Kidney tubule cell (primary cell): Measurements from ENCODE around the gene TMEM43.
A peak's percentile ranks its signal among the peaks of the same experiment; 100 is the strongest.

Experiments
- DNase-seq: peaks from one replicate; pipeline ENCODE4 v3.0.0-alpha.2; 2018; ENCODE audit warnings: low spot score

TMEM43 gene

DNA sequence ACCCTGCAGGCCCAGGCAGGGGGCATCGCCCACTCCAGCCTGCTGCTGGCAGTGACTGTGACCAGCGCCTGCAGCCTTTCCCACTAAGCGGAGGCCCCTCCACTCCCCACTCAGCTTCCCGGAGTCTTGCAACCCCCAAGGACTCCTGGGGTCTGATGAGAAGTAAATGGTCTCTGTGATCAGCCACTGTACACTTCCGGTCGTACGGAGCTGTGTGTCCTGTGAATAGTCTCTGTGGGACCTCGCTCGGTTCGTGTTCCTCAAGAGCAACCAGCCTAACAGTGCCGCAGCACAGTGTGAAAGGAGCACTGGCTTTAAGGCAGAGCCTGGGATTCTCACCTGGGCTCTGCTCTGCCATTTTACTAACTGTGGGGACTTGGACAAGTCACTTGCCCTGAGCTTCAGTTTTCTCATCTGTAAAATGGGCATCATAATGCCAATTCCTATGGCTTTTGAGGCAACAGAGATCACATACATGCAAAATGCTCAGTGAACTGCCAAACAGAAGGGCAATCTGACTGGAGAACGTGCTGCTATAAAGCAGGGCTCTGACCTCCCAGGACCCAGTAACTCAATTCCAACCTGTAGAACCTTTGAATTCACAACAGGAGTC, 26.7 kb downstream of the TMEM43 start:
- DNase-seq, result no peak

DNA sequence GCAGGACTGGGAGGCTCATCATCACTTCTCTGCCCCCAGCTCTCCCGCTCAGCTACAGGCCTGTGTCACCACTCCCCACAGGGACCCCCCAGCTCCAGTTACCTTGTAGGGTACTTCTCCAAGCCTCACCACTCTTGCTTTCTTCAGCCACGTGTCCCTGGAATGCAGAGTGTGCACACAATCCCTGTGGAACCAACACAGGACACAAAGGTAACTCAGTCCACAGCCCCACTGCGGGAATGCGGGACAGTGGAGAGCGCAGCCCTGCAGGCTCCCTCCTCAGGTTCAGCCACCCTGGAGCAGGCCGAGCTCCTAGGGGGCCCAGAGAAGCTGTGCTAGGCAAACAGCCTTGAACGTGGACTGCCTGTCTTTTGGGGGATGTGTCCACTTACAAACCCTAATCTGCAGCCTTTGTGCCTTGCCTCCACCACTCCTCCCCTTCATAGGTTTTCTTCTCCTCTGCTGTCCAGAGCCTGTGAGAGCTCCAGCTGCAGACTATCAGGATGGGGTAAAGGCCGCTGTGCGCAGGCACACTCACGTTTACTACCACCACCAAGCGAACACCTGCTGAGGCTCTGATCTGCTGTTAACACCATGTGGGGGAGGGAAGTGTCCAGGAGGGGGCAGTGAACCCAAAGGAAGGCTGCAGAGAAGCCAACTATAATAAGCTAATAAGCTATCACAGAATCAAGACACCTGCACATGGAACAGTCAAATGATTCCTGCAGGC, 27.5 kb downstream of the TMEM43 start:
- no peak for DNase-seq

DNA sequence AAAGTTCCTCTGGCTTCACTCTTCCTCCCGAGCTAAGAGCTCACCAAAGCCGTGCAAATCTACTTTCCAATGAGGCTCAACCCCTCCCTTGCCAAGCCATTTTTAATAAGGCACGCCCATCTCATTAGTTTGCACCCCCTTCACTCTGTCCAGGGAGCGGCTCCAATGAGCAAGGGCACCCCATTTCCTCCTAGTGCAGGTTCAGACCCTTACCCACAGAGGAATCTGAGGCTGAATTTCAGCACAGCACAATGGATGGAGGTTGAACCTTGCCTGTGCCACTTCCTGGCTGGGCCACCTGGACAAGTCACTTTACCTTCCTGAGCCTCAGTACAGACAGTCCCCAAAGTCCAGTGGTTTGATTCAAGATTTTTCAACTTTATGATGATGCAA, 28.1 kb downstream of the TMEM43 start:
- no peak for DNase-seq

DNA sequence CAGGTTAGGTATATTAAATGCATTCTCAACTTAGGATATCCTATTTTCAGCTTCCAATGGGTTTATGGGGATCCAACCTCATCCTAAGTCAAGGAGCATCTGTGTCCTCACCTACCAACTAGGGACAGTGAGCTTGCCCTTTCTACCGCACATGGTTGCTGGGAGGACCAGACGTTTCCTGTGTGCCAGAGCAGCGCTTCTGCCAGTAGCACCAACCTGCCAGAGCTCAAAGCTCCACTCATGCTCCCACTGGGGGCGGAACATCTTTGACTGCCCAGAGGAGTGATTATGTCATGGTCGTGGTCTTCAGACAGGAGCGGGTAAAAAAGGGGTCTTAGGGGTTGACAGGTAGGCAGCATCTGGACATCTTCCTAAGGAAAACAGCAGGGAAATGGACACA, 28.8 kb downstream of the TMEM43 start:
- DNase-seq, result no peak

DNA sequence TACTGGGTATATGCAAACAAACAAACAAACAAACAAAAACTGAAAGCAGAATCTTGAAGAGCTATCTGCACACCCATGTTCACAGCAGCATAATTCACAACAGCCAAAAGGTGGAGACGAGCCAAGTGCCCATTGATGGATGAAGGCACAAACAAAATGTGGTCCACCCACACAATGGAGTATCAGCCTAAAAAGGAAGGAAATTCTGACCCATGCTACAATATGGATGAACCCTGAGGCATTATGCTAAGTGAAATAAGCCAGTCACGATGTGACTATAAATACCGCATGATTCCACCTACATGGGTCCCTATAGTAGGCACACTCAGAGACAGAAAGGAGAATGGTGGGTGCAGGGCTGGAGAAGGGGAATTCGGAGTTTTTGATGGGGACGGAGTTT, 29.4 kb downstream of the TMEM43 start:
- DNase-seq, result no peak

DNA sequence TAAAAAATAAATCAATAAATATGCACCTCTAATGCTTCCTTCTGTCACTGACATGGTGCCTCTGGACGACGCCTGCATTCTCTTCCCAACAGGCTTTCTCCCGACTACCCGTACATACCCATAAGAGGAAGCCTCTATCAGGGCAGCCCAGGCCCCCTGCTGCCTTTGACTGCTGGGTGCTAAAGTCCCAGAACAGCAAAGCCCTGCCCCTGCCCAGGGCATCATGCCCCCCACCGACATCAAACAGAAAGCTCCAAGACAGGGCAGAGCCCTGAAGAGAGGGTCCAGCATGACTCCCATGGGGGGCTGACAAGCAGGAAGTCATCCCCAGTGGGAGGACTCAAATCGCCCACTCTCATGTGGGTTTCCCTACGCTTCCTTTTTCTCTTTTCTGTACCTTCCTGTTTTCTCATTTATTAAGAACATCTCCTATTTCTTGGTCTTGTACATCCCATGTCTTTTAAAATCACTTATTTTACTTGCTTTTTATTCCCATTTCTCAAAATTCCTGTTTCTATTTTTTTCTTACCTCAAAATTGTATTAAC, 30.1 kb downstream of the TMEM43 start:
- DNase-seq, result no peak

DNA sequence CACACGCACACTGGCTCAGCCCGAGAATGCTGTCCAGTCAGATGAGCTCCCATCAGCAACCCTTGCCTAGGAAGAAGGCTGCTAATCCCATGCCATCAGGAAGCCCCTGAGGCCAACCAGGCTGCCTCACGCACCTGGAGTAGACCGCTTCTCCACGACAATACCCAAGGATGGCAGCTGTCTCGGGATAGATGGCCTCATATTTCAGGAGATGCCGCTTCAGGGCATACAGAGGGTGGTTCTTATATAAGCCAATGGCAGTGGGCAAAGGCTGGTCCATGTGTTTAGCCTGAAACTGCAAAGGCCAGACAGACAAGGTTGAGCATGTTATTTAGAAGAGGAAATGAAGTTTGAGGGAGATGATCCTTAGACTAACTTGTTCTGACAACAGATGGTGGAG, 31.3 kb downstream of the TMEM43 start:
- DNase-seq, result no peak

DNA sequence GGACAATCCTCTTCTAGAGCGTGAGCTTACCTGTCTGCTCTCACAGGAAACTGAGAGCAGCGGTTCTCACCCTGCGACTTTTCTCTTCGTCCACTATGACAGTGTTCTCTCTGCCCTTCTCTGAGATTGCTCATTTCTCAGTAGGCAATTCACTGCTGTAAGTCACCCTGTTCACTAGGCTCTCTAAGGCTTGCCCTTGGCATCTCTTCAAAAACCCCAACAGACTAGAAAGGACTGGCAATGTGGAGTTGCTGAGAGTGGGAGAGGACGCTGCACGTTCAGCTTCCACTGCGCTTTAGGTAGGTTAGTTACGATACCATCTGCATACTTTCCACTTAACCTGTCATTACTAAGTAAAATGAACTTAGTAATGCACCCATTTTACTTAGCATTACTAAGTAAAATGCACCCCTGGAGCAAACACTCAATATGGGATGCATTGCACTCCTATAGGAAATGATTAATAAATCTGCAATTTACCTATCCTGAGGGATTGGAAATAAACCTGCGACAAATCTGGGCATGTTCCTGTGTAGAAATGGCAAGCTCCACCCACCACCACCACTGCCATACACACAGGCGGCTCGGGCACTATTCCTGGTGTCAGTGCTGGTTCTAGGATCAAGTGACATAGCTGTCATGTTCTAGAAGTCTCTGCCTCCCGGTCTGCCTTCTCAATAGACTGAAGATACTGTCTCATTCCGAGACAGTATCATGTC, 32.1 kb downstream of the TMEM43 start:
- no peak for DNase-seq

DNA sequence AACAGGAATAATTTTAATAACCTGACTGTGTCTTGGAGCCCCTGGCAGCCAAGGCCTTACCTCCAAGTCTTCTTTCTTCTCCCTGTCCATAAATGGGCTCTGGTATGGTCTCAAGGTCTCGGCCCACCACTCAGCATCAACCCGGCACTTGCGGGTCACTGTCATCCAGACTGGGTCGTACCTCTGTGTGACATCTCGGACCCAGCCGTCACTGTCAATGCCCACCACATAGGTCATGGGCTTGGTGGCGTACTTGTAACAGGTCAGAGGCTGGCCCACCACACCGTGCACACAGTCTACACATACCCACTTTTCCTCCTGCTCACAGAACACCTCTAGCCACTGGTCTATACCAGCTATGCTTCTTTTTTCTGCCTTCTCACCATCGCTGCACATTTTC, 33.1 kb downstream of the TMEM43 start:
- DNase-seq, result no peak

DNA sequence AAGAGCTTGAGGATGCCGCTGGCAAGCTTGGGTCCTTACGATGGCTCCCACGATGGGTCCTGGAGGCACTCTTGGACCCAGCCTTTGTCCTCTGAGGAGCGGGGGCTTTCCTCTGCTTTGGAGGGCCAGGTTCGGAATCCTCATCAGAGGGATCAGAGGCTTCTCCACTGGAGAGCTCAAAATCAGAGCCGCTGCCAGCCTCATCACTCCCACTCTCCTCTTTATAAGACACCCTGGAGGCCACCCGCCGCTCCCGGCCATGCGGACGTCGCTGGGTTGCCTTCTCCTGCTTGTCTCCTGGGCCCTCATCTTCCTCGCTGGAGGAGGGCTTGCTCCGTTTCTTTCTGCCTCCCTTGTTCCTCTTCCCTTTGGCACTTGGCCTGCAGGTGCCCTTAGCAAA, 33.5 kb downstream of the TMEM43 start:
- no peak for DNase-seq

DNA sequence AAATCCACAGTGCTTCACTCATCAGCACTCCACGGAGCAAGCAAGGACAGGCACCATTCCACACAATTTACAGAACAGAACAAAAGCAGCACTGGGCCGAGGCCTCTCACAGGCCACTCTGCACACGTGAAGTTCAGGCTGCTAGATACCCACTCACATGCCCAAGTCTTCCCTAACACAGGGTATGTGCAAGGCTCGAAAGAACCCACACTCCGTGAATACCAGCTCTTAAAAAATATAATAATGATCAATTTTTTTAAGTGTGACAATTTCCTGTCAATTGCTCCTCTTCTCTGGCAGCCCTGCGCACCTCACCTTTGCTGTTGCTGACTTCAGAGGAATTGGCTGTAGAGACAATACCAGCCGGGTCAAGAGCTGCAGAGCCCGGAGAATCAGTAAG, 34.6 kb downstream of the TMEM43 start:
- no peak for DNase-seq

DNA sequence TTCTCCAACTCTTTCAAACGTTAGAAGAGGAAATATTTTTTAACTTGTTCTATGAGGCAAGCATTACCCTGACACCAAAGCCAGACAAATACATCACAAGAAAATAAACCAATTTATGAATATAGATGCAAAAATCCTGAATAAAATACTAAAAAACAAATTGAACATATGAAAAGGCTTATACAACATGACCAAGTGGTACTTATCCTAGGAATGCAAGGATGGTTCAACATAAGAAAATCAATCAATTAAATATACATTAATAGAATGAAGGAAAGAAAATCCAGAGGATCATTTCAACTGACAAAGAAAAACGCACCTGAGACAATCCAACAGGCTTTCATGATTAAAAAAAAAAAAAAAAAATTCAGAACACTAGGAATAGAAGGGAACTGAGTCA, 36.4 kb downstream of the TMEM43 start:
- no peak for DNase-seq

DNA sequence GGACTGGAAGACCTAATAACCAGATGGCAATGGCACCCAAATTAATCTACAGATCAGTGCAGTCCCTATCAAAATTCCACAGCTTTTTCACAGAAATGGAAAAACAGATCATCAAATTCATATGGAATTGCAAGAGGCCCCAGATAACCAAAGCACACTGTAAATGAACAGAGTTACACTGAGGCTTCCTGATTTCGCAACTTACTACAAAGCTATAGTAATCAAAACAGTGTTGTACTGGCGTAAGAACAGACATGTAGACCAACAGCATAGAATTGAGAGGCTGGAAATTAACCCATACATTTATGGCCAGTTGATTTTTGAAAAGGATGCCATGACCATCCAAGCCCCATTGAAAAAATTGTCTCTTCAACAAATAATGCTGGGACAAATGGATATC, 37.3 kb downstream of the TMEM43 start:
- DNase-seq, result no peak

DNA sequence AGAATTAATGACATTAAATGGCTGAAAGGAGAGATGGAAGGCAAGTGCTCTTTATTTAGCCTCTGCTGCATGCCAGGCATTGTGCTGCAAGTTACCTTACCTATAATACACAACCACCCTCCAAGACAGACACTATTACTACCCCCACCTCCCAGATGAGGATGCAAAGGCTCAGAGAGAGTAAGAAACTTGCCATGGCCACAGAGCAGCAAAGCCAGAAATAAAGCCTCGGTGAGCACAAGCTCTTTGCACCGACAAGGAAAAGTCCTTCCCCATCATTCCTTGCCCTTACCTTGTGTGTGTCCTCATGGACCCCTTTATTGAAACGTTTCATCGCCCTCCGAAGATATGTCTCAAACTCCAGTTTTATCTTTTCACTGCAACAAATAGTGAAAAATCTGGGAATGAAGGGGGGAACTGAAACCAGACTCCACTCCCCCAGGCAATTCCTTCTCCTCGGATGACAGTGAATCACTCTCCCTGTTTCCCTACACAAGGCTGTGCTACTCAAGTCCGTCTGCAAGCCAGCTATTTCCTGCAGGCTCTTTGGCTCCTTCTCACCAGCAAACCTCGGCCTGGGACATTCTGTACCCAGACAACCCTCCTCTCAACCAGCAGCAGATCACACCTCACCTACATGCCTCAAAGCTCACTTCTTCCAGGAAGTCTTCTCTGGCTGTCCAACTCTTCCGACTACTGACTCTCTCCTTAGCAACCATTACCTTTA, 42.2 kb downstream of the TMEM43 start:
- DNase-seq, result no peak

DNA sequence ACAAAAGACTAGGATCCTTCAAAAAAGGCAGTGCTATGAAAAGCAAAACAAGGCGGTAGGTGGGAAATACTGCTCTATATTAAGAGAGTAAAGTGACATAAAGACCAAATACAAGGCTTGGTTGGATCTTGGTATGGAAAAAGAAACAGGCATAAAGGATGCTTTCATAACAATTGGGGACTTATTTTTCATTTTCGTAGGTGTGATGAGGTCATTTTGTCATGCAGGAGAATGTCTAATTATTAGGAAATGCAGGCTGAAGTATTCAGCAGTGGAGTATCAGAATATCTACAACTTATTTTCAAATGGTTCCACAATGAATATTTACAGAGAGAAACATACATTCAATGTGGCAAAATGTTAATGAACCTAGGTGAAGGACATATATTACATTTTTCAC, 44.6 kb downstream of the TMEM43 start:
- DNase-seq, result no peak

DNA sequence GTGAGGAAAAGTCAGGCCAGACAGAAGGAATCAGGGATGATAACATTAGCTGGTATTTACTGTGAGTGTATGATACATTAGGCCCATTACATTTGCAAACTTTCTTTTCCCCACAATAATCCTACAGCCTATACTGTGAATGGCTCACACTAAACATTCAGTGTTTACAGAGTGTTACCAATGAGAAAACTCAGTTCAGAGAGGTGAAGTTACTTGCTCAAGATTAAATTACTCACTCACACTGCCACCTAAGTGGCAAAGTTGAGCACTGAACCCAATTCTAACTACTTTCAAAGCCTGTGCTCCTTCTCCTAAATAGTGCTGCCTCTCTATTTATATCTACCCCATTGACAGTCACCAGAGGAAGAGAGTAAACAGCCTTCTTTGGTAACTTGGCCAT, 45.0 kb downstream of the TMEM43 start:
- no peak for DNase-seq

DNA sequence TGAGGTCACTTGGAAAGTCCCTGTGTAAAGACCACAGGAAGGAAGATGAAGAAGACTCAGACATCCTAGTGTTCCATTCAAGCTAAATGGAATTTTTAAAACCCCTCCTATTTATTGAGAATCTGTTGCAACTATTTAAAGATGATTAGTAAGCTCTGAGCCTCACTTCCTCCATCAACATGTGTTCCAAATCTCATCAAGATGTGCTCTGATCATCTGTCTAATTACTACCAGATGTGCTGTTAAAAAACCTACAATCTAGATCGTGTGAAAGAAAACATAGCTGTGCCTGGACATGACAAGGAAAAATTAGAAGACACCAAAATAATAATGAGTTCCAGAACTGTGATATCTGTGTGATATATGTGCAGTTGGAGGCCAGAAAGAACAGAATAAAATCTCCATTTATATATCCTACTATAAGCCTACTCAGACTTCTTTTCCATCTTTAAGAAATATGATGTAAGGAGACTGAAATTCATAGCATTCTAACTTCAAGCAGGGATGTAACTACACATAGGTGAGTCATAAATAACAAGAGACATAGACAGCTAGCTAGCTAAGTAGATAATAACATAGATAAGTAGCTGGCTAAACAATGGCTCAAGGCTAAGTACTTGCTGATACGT, 45.8 kb downstream of the TMEM43 start:
- DNase-seq, result peak; percentile 29

DNA sequence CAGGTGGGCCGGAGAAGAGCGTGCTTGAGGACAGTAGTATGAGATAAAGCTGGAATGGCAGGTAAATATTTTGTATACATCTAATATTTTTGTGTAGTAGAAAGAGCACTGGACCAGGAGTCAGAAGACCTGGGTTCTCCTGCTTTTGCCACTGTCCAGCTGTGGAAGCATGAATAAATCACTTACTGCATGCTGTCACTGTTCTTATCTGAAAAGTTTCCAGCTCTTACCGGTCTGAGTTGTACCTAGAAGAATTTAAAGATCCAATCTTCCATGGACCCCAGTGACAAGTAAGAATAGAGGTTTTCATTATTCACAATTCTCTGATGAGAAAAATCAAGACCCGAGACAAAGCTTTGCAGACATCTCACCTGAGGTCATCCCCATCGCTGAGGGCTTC, 47.6 kb downstream of the TMEM43 start:
- DNase-seq, result no peak

DNA sequence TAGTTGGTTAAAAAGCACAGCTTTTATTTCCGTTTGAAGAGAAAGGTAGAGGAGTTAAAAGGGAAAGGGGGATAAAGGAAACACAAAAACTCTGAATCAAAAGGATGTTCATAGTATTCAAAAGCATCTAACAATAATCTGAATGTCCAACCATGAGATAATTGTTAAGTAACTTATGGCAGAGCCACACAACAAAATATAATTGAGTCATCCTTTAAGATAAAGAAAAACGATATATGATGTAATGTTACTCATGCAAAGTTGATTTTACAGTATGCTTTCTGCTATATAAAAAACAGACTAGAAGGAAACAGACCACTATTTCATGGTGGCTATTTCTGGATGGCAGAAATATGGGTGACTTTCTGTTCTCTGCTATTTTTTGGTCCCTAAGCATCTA, 49.6 kb downstream of the TMEM43 start:
- no peak for DNase-seq

DNA sequence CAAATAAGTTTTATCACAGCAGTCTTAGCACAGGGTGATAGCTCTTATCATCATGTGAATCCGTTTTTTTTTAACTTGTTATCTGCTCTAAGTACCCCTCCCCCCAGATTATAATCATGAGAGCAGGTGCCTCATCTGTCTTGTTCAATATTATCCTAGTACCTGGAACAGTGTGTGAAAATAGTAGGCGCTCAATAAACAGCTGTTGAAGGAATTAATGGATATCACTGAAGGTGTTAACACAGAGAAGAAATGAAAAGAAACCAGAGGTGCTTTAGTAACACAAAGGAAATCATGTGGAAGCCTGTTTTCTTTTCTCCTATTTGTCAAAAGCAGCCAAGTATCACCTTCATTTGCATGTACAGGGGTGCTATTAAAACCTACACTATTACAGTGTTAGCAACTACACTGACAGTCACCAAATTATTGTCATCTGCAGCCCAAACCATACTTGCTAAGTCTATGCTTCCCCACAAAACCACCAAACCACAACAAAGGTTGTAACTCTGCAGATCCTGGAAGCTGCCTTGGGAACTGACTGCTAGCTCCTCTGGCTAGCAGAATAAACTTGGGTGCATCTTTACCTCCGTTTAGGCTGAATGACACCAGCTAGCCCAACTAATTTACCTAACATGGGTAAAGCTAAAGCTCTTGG, 50.7 kb downstream of the TMEM43 start:
- peak; percentile 13 for DNase-seq

DNA sequence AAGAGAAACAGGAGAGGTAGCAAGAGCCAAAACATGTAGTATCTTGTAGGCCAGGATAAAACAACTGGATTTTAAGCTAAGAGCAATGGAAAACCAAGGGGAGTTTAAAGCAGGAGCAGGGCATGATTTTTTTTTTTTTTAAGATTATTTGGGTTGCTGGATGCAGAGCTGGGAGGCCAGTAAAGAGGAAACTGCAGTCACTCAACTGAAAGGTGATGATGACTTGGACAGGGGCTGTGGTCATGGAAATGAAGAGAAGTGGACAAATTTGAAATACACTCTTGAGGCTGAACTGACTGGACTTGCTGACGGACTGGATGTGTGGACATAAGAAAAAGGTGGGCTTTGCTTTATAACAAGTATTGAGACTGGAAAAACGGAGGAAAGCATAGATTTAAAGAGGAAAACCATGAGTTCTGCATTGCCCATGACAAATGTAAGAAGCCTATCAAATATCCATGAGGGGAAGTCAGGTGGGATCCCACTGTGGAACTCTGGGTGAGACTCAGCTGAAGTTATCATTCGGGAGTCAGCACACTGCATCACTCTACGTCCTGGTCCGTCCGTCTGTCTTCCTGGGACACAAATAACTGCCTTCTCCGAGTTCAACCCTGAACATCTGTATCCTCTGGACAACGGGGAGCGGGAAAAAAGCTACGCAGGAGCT, 52.9 kb downstream of the TMEM43 start:
- peak; percentile 19 for DNase-seq
